HEK293T (cell line): ENCODE results near the gene MINDY4.

Source experiments
- CTCF ChIA-PET: fragments of 350-600 bp; formaldehyde crosslinking; extraction: SDS; loops from one replicate; lab custom pipeline; 2021; ENCODE audit warnings: antibody characterized with exemption, inconsistent platforms; lab: Yijun Ruan, JAX
- POLR2A ChIA-PET: fragments of 350-600 bp; formaldehyde crosslinking; extraction: SDS; loops from one replicate; lab custom pipeline; 2020; ENCODE audit warnings: antibody characterized with exemption, inconsistent platforms; lab: Yijun Ruan, JAX
- DNase-seq: peaks from one replicate; pipeline ENCODE4 v3.0.0; 2012; ENCODE audit warnings: mixed read lengths; ENCODE audit errors: extremely low spot score
- ARNT ChIP-seq: fragments of 450-650 bp; IDR thresholded peaks from 2 replicates; pipeline ENCODE4 v1.6.1; 2017; ENCODE audit warnings: mild to moderate bottlenecking
- BHLHE40 ChIP-seq: fragments of 450-650 bp; IDR thresholded peaks from 2 replicates; pipeline ENCODE4 v1.6.1; 2016; ENCODE audit warnings: mild to moderate bottlenecking, moderate library complexity, borderline replicate concordance
- CTBP1 ChIP-seq: fragments of 450-650 bp; IDR thresholded peaks from 2 replicates; pipeline ENCODE4 v1.6.1; 2016; ENCODE audit warnings: borderline replicate concordance
- ELF4 ChIP-seq: fragments of 450-650 bp; IDR thresholded peaks from 2 replicates; pipeline ENCODE4 v1.6.1; 2017; ENCODE audit warnings: antibody characterized with exemption
- FOXA1 ChIP-seq: fragments of 450-650 bp; IDR thresholded peaks from 2 replicates; pipeline ENCODE4 v1.6.1; 2016; ENCODE audit warnings: mild to moderate bottlenecking
- FOXK2 ChIP-seq: fragments of 450-650 bp; IDR thresholded peaks from 2 replicates; pipeline ENCODE4 v1.6.1; 2016; ENCODE audit warnings: mild to moderate bottlenecking
- FOXM1 ChIP-seq: fragments of 450-650 bp; IDR thresholded peaks from 2 replicates; pipeline ENCODE4 v1.6.1; 2017; ENCODE audit warnings: mild to moderate bottlenecking, borderline replicate concordance
- HDGF ChIP-seq: fragments of 450-650 bp; IDR thresholded peaks from 2 replicates; pipeline ENCODE4 v1.6.1; 2017; ENCODE audit warnings: antibody characterized with exemption, borderline replicate concordance
- L3MBTL2 ChIP-seq: fragments of 450-650 bp; conservative IDR thresholded peaks from 2 replicates; pipeline ENCODE4 v1.6.1; 2016; ENCODE audit warnings: mild to moderate bottlenecking
- LEF1 ChIP-seq: fragments of 450-650 bp; IDR thresholded peaks from 2 replicates; pipeline ENCODE4 v1.6.1; 2017; ENCODE audit warnings: mild to moderate bottlenecking, borderline replicate concordance
- NFRKB ChIP-seq: fragments of 450-650 bp; IDR thresholded peaks from 2 replicates; pipeline ENCODE4 v1.6.1; 2016; ENCODE audit warnings: mild to moderate bottlenecking, moderate library complexity
- PKNOX1 ChIP-seq: fragments of 450-650 bp; IDR thresholded peaks from 2 replicates; pipeline ENCODE4 v1.6.1; 2016
- SP1 ChIP-seq: fragments of 450-650 bp; IDR thresholded peaks from 2 replicates; pipeline ENCODE4 v1.6.1; 2017
- SUZ12 ChIP-seq: fragments of 450-650 bp; IDR thresholded peaks from 2 replicates; pipeline ENCODE4 v1.6.1; 2016; ENCODE audit warnings: mild to moderate bottlenecking
- TARDBP ChIP-seq: fragments of 450-650 bp; IDR thresholded peaks from 2 replicates; pipeline ENCODE4 v1.6.1; 2016
- ZNF384 ChIP-seq: fragments of 450-650 bp; IDR thresholded peaks from 2 replicates; pipeline ENCODE4 v1.6.1; 2016

MINDY4 gene

GRCh38 chr7:30733216-30733615 lies 38.0 kb upstream of the MINDY4 start:
- ChIA-PET POLR2A (no interaction called here), CTCF (interaction anchor here (0.6 kb wide), 1 partner anchor 25 kb away, joined by 3 read pairs; no protein-coding TSS in a partner anchor)
- no peak for DNase-seq
- TF ChIP-seq LEF1 (no peak), HDGF (no peak), ARNT (no peak), CTBP1 (no peak), SUZ12 (no peak), PKNOX1 (no peak), TARDBP (no peak), NFRKB (no peak), BHLHE40 (no peak), ZNF384 (no peak), L3MBTL2 (no peak), FOXM1 (no peak), ELF4 (no peak), FOXA1 (no peak), FOXK2 (no peak), SP1 (no peak)

GRCh38 chr7:30733691-30734090 lies 37.5 kb upstream of the MINDY4 start:
- ChIA-PET POLR2A (no interaction called here), CTCF (interaction anchor here (0.6 kb wide), 1 partner anchor 25 kb away, joined by 3 read pairs; no protein-coding TSS in a partner anchor)
- no peak for DNase-seq
- TF ChIP-seq ELF4 (no peak), PKNOX1 (no peak), FOXA1 (no peak), FOXM1 (no peak), FOXK2 (no peak), CTBP1 (no peak), ARNT (no peak)

- POLR2A ChIA-PET = interaction anchor here (1.5 kb wide), 1 partner anchor 24 kb away, joined by 3 read pairs; no protein-coding TSS in a partner anchor
- CTCF ChIA-PET = no interaction called here
- DNase-seq = no peak
- TF ChIP-seq FOXA1 (no peak), PKNOX1 (no peak), L3MBTL2 (no peak), ARNT (no peak), SP1 (no peak), LEF1 (no peak), FOXK2 (no peak), TARDBP (no peak), ZNF384 (no peak), ELF4 (no peak), NFRKB (no peak), CTBP1 (no peak), SUZ12 (no peak), HDGF (no peak), BHLHE40 (no peak), FOXM1 (no peak)
These were observed 36.7 kb upstream of the MINDY4 start for GRCh38 chr7:30734497-30734896.

- POLR2A ChIA-PET = interaction anchor here (1.5 kb wide), 1 partner anchor 25 kb away, joined by 3 read pairs; no protein-coding TSS in a partner anchor
- CTCF ChIA-PET = no interaction called here
- no peak for DNase-seq
- TF ChIP-seq NFRKB (no peak), FOXM1 (no peak), ARNT (no peak), ZNF384 (no peak), FOXA1 (no peak), ELF4 (no peak), HDGF (no peak), LEF1 (no peak), L3MBTL2 (no peak), FOXK2 (no peak), BHLHE40 (no peak), TARDBP (no peak), SP1 (no peak), SUZ12 (no peak), CTBP1 (no peak), PKNOX1 (no peak)
These were observed 35.6 kb upstream of the MINDY4 start for GRCh38 chr7:30735631-30736030.

GRCh38 chr7:30736291-30736690 lies 34.9 kb upstream of the MINDY4 start:
- CTCF ChIA-PET = no interaction called here
- no peak for TF ChIP-seq NFRKB
- no peak for TF ChIP-seq HDGF
- TF ChIP-seq SUZ12 = no peak
- no peak for TF ChIP-seq ARNT
- no peak for TF ChIP-seq PKNOX1
- no peak for DNase-seq
- POLR2A ChIA-PET = no interaction called here
